PC-3 (cell line): ENCODE data around the gene FDX1. TPM values are rescaled to one million over a fixed set of nuclear protein-coding genes. Genes with fewer than 3 reads are reported as not detected.

ENCODE experiments used
- ATAC-seq: fragments of 200-7000 bp; cut with Tn5 transposase; 2 replicates; pipeline ENCODE4 v1.9.1; 2020; ENCODE audit warnings: mild to moderate bottlenecking, moderate library complexity
- BruUV-seq: library from RNA; stranded (reverse); fragments of 400-500 nt; replicated peaks from 2 replicates; lab custom pipeline; 2021; lab: Mats Ljungman, UMichigan
- CTCF ChIA-PET: fragments of 300-600 bp; sonication (Branson Sonifier 250); formaldehyde crosslinking; loops from one replicate; lab custom pipeline; 2022; ENCODE audit warnings: antibody characterized with exemption; lab: Charles Lee
- POLR2A ChIA-PET: fragments of 300-600 bp; sonication (Branson Sonifier 250); formaldehyde crosslinking; loops from one replicate; lab custom pipeline; 2022; ENCODE audit warnings: antibody characterized with exemption; ENCODE audit not compliant: unreplicated experiment; lab: Charles Lee
- DNase-seq: peaks from one replicate; pipeline ENCODE4 v3.0.0-alpha.2; 2015
- H2AFZ ChIP-seq: fragments of 300-600 bp; sonication (generic); 2 replicates; pipeline ENCODE4 v1.6.0; 2016; ENCODE audit warnings: antibody characterized with exemption, low read length
- H3F3A ChIP-seq: fragments of 300-600 bp; sonication (generic); one replicate; pipeline ENCODE4 v1.6.0; 2017; ENCODE audit warnings: antibody characterized with exemption, low read length, control low read depth, mild to moderate bottlenecking; ENCODE audit not compliant: unreplicated experiment
- H3K27ac ChIP-seq: fragments of 300-600 bp; sonication (generic); 2 replicates; pipeline ENCODE4 v1.5.1; 2016; ENCODE audit warnings: mild to moderate bottlenecking, low read length
- H3K27me3 ChIP-seq: fragments of 300-600 bp; sonication (generic); 2 replicates; pipeline ENCODE4 v1.6.1; 2016; ENCODE audit warnings: low read length, mixed read lengths
- H3K36me3 ChIP-seq: fragments of 300-600 bp; sonication (generic); 2 replicates; pipeline ENCODE4 v1.6.1; 2016; ENCODE audit warnings: low read depth, mixed run types, low read length, mixed read lengths
- H3K4me1 ChIP-seq: fragments of 300-600 bp; sonication (generic); 2 replicates; pipeline ENCODE4 v1.5.1; 2016; ENCODE audit warnings: low read length; ENCODE audit not compliant: insufficient read depth
- H3K4me2 ChIP-seq: fragments of 300-600 bp; sonication (generic); 2 replicates; pipeline ENCODE4 v1.6.0; 2016; ENCODE audit warnings: low read length
- H3K4me3 ChIP-seq: fragments of 300-600 bp; sonication (generic); 2 replicates; pipeline ENCODE4 v1.5.1; 2016; ENCODE audit warnings: mild to moderate bottlenecking, low read length, mixed read lengths
- H3K79me2 ChIP-seq: fragments of 300-600 bp; sonication (generic); 2 replicates; pipeline ENCODE4 v1.6.1; 2017; ENCODE audit warnings: low read length, mixed read lengths
- H3K9ac ChIP-seq: fragments of 300-600 bp; sonication (generic); 2 replicates; pipeline ENCODE4 v1.6.0; 2016; ENCODE audit warnings: mild to moderate bottlenecking, low read length
- H3K9me2 ChIP-seq: fragments of 300-600 bp; sonication (generic); replicated peaks from 2 replicates; pipeline ENCODE4 v1.6.1; 2016; ENCODE audit warnings: mixed run types, low read length, mixed read lengths
- H3K9me3 ChIP-seq: fragments of 300-600 bp; sonication (generic); 2 replicates; pipeline ENCODE4 v1.6.1; 2016; ENCODE audit warnings: low read length, mixed read lengths
- H4K20me1 ChIP-seq: fragments of 300-600 bp; sonication (generic); 2 replicates; pipeline ENCODE4 v1.6.1; 2016; ENCODE audit warnings: low read length, mixed read lengths
- CTCF ChIP-seq: fragments of 300-600 bp; sonication (generic); conservative IDR thresholded peaks from 2 replicates; pipeline ENCODE4 v1.5.1; 2017; ENCODE audit warnings: antibody characterized with exemption, low read depth, mild to moderate bottlenecking, low read length
- EZH2 ChIP-seq: fragments of 300-600 bp; sonication (generic); IDR thresholded peaks from one replicate; pipeline ENCODE4 v1.6.1; 2017; ENCODE audit warnings: antibody characterized with exemption, mild to moderate bottlenecking, low read length; ENCODE audit not compliant: unreplicated experiment
- EZH2phosphoT487 ChIP-seq: fragments of 300-600 bp; sonication (generic); IDR thresholded peaks from 2 replicates; pipeline ENCODE4 v1.6.1; 2018; ENCODE audit warnings: mild to moderate bottlenecking, antibody characterized with exemption, low read length, borderline replicate concordance
- intact Hi-C: fragments of 100-400 bp; cut with micrococcal nuclease; formaldehyde crosslinking; loops from 2 replicates; pipeline ENCODE4 v1.9.0; 2023
- total RNA-seq: library from RNA; depleted of rRNA; stranded (reverse); fragments of >200 nt; gene quantifications from 2 replicates; pipeline ENCODE4 v1.2.3, GENCODE V29; 2014

FDX1 gene
- total RNA-seq, 1 experiment from 2014 or later, result 14.8 TPM

GRCh38 chr11:110428956-110429730 lies 605 bp upstream of the FDX1 start:
- Histone ChIP-seq H3K79me2 (peaks cover 40% of the 10 kb centered on the region), H3K36me3 (no peaks in the 10 kb centered on the region), H3K27ac (no peak overlapping the region), H3K9me2 (no peaks in the 10 kb centered on the region), H4K20me1 (peaks cover 19% of the 10 kb centered on the region; the same call in 1 of the 2 replicates), H3F3A (no peaks in the 10 kb centered on the region), H3K4me3 (peak overlapping the region; percentile 78), H3K9ac (peak overlapping the region; percentile 85), H3K9me3 (no peaks in the 10 kb centered on the region), H3K4me1 (peaks cover 27% of the 10 kb centered on the region), H3K27me3 (no peaks in the 10 kb centered on the region), H3K4me2 (peak overlapping the region; percentile 95), H2AFZ (peak overlapping the region; percentile 90)
- DNase-seq (no peak), ATAC-seq (no peak)
- POLR2A ChIA-PET, result interaction anchor here (0.6 kb wide), 2 partner anchors 335 to 484 kb away, joined by 6 read pairs; no protein-coding TSS in a partner anchor
- TF ChIP-seq EZH2phosphoT487 (no peak), EZH2 (no peak), CTCF (no peak)
- CTCF ChIA-PET, result interaction anchor here (0.6 to 1.2 kb wide), 4 partner anchors 16 to 229 kb away, joined by 3 to 5 read pairs (median 3); no protein-coding TSS in a partner anchor
- intact Hi-C loops, result loop anchor here (1.0 kb wide), 1 partner anchor 53 kb away; no protein-coding TSS in a partner anchor
- no TSS peak for BruUV-seq

GRCh38 chr11:110430267-110431050 lies 711 bp downstream of the FDX1 start:
- no peaks in the 10 kb centered on the region for H3K9me3 ChIP-seq
- peaks cover 27% of the 10 kb centered on the region for H3K4me1 ChIP-seq
- H3K9ac ChIP-seq, result peak overlapping the region; percentile 85
- no peaks in the 10 kb centered on the region for H3K27me3 ChIP-seq
- no peak for TF ChIP-seq EZH2phosphoT487
- TF ChIP-seq CTCF, result 0 out of 2 replicates have a peak, but pooled peaks have one; percentile 6
- TF ChIP-seq EZH2, result no peak
- peaks cover 19% of the 10 kb centered on the region; the same call in 1 of the 2 replicates for H4K20me1 ChIP-seq
- CTCF ChIA-PET, result interaction anchor here (1.1 to 1.2 kb wide), 2 partner anchors 53 to 229 kb away, joined by 3 read pairs; no protein-coding TSS in a partner anchor
- DNase-seq (peak; percentile 30), ATAC-seq (peak; percentile 48)
- BruUV-seq, result TSS peak; percentile 46
- no peaks in the 10 kb centered on the region for H3K9me2 ChIP-seq
- no peaks in the 10 kb centered on the region for H3K36me3 ChIP-seq
- intact Hi-C loops, result loop anchor here (5.0 kb wide), 3 partner anchors 283 to 353 kb away; no protein-coding TSS in a partner anchor
- peaks cover 53% of the 10 kb centered on the region for H3K79me2 ChIP-seq
- peak overlapping the region; percentile 78 for H3K4me3 ChIP-seq
- peak overlapping the region; percentile 95 for H3K4me2 ChIP-seq
- peak overlapping the region; percentile 40 for H3K27ac ChIP-seq
- H2AFZ ChIP-seq, result peak overlapping the region; percentile 90
- POLR2A ChIA-PET, result interaction anchor here (0.5 kb wide), 1 partner anchor 39 kb away, joined by 4 read pairs; no protein-coding TSS in a partner anchor
- H3F3A ChIP-seq, result no peaks in the 10 kb centered on the region
